Prostate gland (tissue), 2 donors: ENCODE data around the gene VOPP1. TPM values are rescaled to one million over a fixed set of nuclear protein-coding genes. Genes with fewer than 3 reads are reported as not detected.

ENCODE experiments used
- DNase-seq: peaks from one replicate; pipeline ENCODE4 v3.0.0-alpha.2; 2019; ENCODE audit warnings: low spot score
- H3K27ac ChIP-seq, 2 donors: fragments of 200-600 bp; sonication (generic); 2 replicates each; pipeline ENCODE4 v1.5.1; 2017 to 2019
- H3K27me3 ChIP-seq: fragments of 200-600 bp; sonication (generic); replicated peaks from 2 replicates; pipeline ENCODE4 v1.5.1; 2019; ENCODE audit not compliant: insufficient read depth
- H3K36me3 ChIP-seq, 2 donors: fragments of 200-600 bp; sonication (generic); 1 replicate in 1 of 2; 2 replicates in 1 of 2; pipeline versions ENCODE4 v1.5.1 to v1.8.1; 2017 to 2019
- H3K4me1 ChIP-seq: fragments of 200-600 bp; sonication (generic); replicated peaks from 2 replicates; pipeline ENCODE4 v1.5.1; 2019
- H3K4me3 ChIP-seq, 2 donors: fragments of 200-600 bp; sonication (generic); 2 replicates each; pipeline ENCODE4 v1.5.1; 2017 to 2019
- H3K9me3 ChIP-seq: fragments of 200-600 bp; sonication (generic); 2 replicates; pipeline ENCODE4 v1.5.1; 2017
- POLR2A ChIP-seq: fragments of 450-650 bp; IDR thresholded peaks from one replicate; pipeline ENCODE4 v1.6.1; 2016; ENCODE audit warnings: antibody characterized with exemption, mild to moderate bottlenecking
- POLR2AphosphoS5 ChIP-seq: sonication (generic); formaldehyde crosslinking; IDR thresholded peaks from one replicate; pipeline ENCODE4 v1.6.1; 2017; ENCODE audit warnings: antibody characterized with exemption
- WGBS: methylation state at CpG from one replicate; pipeline ENCODE4 v1.1.5; 2018; 5-methylcytosine and 5-hydroxymethylcytosine counted together
- intact Hi-C: fragments of 100-400 bp; cut with DNase I; formaldehyde crosslinking; loops from one replicate; pipeline ENCODE4 v1.14.2; 2022
- total RNA-seq, 2 donors: library from RNA; depleted of rRNA; stranded (reverse); fragments of >200 nt; gene quantifications; one replicate each; pipeline ENCODE4 v1.1.0, GENCODE V29; 2016
- TF ChIP-seq, protein P1 (sequence below), 4 experiments: fragments of 200-600 bp in 2 of 4; fragments of 450-650 bp in 2 of 4; sonication (generic) in 2 of 4; IDR thresholded peaks; 1 replicate in 3 of 4; 2 replicates in 1 of 4; pipeline ENCODE4 v1.5.1; 2016 to 2019; ENCODE audit warnings: antibody characterized with exemption in 4 of 4, mild to moderate bottlenecking in 2 of 4, moderate library complexity in 2 of 4

The VOPP1 gene
- total RNA-seq, 2 donors from 2014 or later = 29.4 to 46.6 TPM

DNA sequence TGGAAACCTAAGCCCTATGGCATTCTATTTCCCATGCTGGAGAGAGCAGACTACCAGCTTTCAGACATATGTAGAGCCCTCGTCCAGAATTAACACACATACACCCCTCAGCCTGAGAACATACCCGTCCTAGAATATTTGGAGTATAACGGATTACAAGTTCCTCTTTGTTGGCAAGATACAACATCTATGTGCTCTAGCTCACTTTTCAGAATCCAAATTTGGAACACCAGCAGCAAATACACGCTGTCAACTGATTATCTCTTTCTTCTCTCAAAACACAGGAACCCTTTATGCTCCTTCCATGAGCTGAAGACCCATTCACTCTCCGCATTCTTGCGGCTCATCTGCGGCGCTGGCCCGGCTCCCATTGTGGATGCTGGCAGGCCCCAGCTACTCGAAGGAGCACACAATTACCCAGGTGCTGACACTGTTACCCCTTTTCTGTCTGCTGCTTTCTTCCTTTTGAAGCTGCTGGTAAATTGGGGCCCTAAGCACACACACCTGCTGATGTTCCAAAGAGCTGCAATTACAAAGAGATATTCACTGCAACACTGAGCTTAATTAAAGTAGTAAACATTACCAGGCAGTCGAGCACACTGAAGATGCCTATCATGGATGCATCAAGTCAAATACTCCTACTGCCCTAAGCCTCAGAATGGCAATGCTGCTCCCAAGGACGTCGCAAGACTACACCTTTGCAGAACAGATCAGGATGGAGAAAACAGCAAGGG, 70.0 kb downstream of the VOPP1 start:
- intact Hi-C loops = no loop called here
- no peak for DNase-seq
- H3K27me3 ChIP-seq = no peaks in the 10 kb centered on the region
- no peak for TF ChIP-seq POLR2AphosphoS5
- TF ChIP-seq, protein P1, sequence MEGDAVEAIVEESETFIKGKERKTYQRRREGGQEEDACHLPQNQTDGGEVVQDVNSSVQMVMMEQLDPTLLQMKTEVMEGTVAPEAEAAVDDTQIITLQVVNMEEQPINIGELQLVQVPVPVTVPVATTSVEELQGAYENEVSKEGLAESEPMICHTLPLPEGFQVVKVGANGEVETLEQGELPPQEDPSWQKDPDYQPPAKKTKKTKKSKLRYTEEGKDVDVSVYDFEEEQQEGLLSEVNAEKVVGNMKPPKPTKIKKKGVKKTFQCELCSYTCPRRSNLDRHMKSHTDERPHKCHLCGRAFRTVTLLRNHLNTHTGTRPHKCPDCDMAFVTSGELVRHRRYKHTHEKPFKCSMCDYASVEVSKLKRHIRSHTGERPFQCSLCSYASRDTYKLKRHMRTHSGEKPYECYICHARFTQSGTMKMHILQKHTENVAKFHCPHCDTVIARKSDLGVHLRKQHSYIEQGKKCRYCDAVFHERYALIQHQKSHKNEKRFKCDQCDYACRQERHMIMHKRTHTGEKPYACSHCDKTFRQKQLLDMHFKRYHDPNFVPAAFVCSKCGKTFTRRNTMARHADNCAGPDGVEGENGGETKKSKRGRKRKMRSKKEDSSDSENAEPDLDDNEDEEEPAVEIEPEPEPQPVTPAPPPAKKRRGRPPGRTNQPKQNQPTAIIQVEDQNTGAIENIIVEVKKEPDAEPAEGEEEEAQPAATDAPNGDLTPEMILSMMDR (IDR thresholded peaks at IDR 0.05) = no peak
- no peak for TF ChIP-seq POLR2A
- 71% methylated on average over 13 of the region's 13 CpGs for WGBS
- H3K36me3 ChIP-seq = no peaks in the 10 kb centered on the region
- H3K4me1 ChIP-seq = no peaks in the 10 kb centered on the region
- H3K4me3 ChIP-seq = no peak overlapping the region
- H3K9me3 ChIP-seq = no peaks in the 10 kb centered on the region
- H3K27ac ChIP-seq = no peak overlapping the region

DNA sequence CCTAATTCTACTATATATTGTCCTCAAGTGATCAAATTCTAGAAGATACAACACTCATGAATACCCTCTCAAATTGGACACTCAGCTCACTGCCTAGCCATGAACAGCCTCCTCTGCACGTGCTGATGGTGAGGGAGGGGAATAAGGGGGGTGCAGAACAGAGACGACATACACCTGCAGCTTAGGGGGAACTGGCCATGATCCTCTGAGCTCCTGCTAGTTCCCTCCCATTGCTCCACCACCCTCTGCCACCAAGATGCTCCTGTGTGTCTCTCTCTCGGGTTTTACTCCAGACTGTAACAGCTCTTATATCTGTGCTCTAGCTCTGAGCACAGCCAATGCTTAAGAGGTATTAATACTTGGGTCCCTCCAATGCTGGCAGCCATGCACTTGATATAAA, 70.7 kb downstream of the VOPP1 start:
- Histone ChIP-seq H3K27me3 (no peaks in the 10 kb centered on the region), H3K27ac (no peak overlapping the region), H3K4me3 (no peak overlapping the region), H3K9me3 (no peaks in the 10 kb centered on the region), H3K4me1 (no peaks in the 10 kb centered on the region), H3K36me3 (no peaks in the 10 kb centered on the region)
- DNase-seq = no peak
- no peak for TF ChIP-seq POLR2A
- no peak for TF ChIP-seq POLR2AphosphoS5
- TF ChIP-seq, protein P1 (IDR thresholded peaks at IDR 0.05) = no peak
- 48% methylated on average over 3 of the region's 3 CpGs for WGBS
- intact Hi-C loops = no loop called here

DNA sequence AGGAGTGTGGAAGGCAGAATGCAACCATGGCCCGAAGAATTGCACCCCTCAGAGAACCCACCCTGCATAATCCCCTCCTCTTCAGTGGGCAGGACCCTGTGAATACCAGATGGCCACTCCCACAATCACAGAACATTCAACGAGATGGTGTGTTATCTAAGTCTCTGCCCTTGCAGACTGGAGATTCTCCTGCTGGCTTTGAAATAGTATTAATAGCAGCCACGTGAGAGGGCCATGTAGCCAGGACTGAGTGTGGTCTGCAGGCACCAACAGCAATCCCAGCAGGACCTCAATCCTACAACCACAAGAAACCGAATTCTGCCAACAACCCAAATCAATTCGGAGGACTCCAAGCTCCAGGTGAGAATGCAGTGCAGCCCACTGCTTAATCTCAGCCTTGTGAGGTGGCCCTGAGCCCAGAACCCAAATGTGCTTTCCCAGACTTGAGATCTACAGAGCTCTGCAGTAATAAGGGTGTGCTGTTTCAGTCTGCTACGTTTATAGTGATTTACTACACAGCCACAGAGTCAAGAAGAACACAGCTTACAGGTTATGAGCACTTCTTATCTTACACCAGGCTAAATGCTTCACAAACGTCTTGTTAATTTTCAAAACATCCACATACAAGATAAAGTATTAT, 72.1 kb downstream of the VOPP1 start:
- H3K27ac ChIP-seq = no peak overlapping the region
- H3K36me3 ChIP-seq = no peaks in the 10 kb centered on the region
- no peak for TF ChIP-seq POLR2A
- TF ChIP-seq, protein P1 (IDR thresholded peaks at IDR 0.05) = no peak
- no peak for TF ChIP-seq POLR2AphosphoS5
- no peak overlapping the region for H3K4me3 ChIP-seq
- DNase-seq = no peak
- WGBS = 62% methylated on average over 7 of the region's 7 CpGs
- H3K27me3 ChIP-seq = no peaks in the 10 kb centered on the region
- no peaks in the 10 kb centered on the region for H3K4me1 ChIP-seq
- H3K9me3 ChIP-seq = no peaks in the 10 kb centered on the region
- intact Hi-C loops = no loop called here

DNA sequence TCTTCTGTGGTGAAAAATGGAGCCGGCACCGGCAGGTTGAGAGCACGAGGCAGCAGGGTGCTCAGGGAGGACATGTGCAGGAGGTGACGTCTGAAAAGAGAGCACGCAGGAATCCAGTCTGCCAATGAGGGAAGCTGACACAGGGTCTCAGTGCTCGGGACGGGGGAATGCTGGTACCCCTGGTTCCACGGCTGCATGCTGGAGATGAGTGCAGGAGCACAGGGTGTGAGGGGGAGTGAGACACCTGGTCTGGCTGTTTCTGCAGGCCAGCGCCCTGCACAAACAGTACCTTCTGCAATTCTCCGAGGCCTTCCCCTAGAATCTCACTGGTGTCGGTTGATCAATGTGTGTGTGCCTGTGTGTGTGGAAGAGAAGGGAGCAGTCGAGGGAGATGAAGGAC, 72.7 kb downstream of the VOPP1 start:
- intact Hi-C loops = no loop called here
- WGBS = 92% methylated on average over 12 of the region's 12 CpGs
- Histone ChIP-seq H3K4me3 (no peak overlapping the region), H3K27me3 (no peaks in the 10 kb centered on the region), H3K27ac (no peak overlapping the region), H3K4me1 (no peaks in the 10 kb centered on the region), H3K9me3 (no peaks in the 10 kb centered on the region), H3K36me3 (no peaks in the 10 kb centered on the region)
- no peak for DNase-seq
- TF ChIP-seq, protein P1 (IDR thresholded peaks at IDR 0.05) = no peak
- no peak for TF ChIP-seq POLR2A
- TF ChIP-seq POLR2AphosphoS5 = no peak

- no peaks in the 10 kb centered on the region for H3K36me3 ChIP-seq
These were observed 73.5 kb downstream of the VOPP1 start for GRCh38 chr7:55498770-55499169.

More at GRCh38 chr7:55498770-55499169, 73.5 kb downstream of the VOPP1 start:
- Histone ChIP-seq H3K27me3 (no peaks in the 10 kb centered on the region), H3K4me3 (no peak overlapping the region), H3K9me3 (no peaks in the 10 kb centered on the region), H3K27ac (no peak overlapping the region), H3K4me1 (no peaks in the 10 kb centered on the region)
- TF ChIP-seq, protein P1 (IDR thresholded peaks at IDR 0.05) = no peak
- TF ChIP-seq POLR2AphosphoS5 (no peak), POLR2A (no peak)
- no peak for DNase-seq
- intact Hi-C loops = no loop called here
- 77% methylated on average over 4 of the region's 4 CpGs for WGBS
